ENCODE measurements around the gene ERCC8. TPM values are rescaled to one million over a fixed set of nuclear protein-coding genes. Genes with fewer than 3 reads are reported as not detected.

Gene ERCC8
- total RNA-seq, 1 experiment from 2014 or later: 14.4 TPM

- ChIA-PET CTCF (no interaction called here), POLR2A (no interaction called here)
- no peak overlapping the region for H3K4me3 ChIP-seq (ENCODE audit: low read depth in 2 of 2, low read length in 2 of 2)
- no peak overlapping the region for H3K27ac ChIP-seq (ENCODE audit: low read length)
- intact Hi-C loops (cut with micrococcal nuclease; ENCODE audit: unreplicated experiment) (no loop called here), in situ Hi-C loops (cut with HindIII; ENCODE audit: low pct_unique_long_range_greater_than_20kb, low sequenced_read_pairs) (no loop called here)
- ATAC-seq (no peak), DNase-seq (ENCODE audit: low read depth, low spot score) (no peak)
- H3K9me3 ChIP-seq (ENCODE audit: control insufficient read depth, insufficient read depth, low read depth, low read length): no peaks in the 10 kb centered on the region
- H3K27me3 ChIP-seq (ENCODE audit: control insufficient read depth, insufficient read depth, low read length): no peaks in the 10 kb centered on the region
- H3K36me3 ChIP-seq (ENCODE audit: control insufficient read depth, insufficient read depth, low read length): no peaks in the 10 kb centered on the region
- BruUV-seq (replicated peaks): no TSS peak
- TF ChIP-seq SIN3A (IDR thresholded peaks at IDR 0.05; ENCODE audit: borderline replicate concordance, insufficient read depth, low read depth, low read length) (no peak), CTCF (IDR thresholded peaks at IDR 0.05) (peak; percentile 56; the same call in 1 of the 2 replicates)
- no peaks in the 10 kb centered on the region for H3K4me1 ChIP-seq (ENCODE audit: control insufficient read depth, insufficient read depth, low read length)
Observed at GRCh38 chr5:60883229-60883628, 61.6 kb downstream of the ERCC8 start.

- CTCF ChIA-PET: no interaction called here
- no peak for TF ChIP-seq CTCF (IDR thresholded peaks at IDR 0.05)
- TF ChIP-seq POLR2AphosphoS5 (IDR thresholded peaks at IDR 0.05; ENCODE audit: low read depth, low read length): no peak
- TF ChIP-seq TCF7L2 (IDR thresholded peaks at IDR 0.05; ENCODE audit: low read depth, low read length): no peak
- TF ChIP-seq REST (IDR thresholded peaks at IDR 0.05; ENCODE audit: insufficient read depth in 1 of 2, low read depth in 2 of 2, low read length in 1 of 2): no peak
- in situ Hi-C loops (cut with HindIII; ENCODE audit: low pct_unique_long_range_greater_than_20kb, low sequenced_read_pairs): no loop called here
- POLR2A ChIA-PET: no interaction called here
- no TSS peak for BruUV-seq (replicated peaks)
- peaks cover 3% of the 10 kb centered on the region; the same call in 1 of the 2 replicates for H3K9me3 ChIP-seq (ENCODE audit: control insufficient read depth, insufficient read depth, low read depth, low read length)
- intact Hi-C loops (cut with micrococcal nuclease; ENCODE audit: unreplicated experiment): no loop called here
- DNase-seq (ENCODE audit: low read depth, low spot score): no peak
- H3K36me3 ChIP-seq (ENCODE audit: control insufficient read depth, insufficient read depth, low read length): no peaks in the 10 kb centered on the region
- no peaks in the 10 kb centered on the region for H3K4me1 ChIP-seq (ENCODE audit: control insufficient read depth, insufficient read depth, low read length)
- H3K4me3 ChIP-seq (ENCODE audit: low read depth in 2 of 2, low read length in 2 of 2): no peak overlapping the region
- H3K27ac ChIP-seq (ENCODE audit: low read length): no peak overlapping the region
- no peaks in the 10 kb centered on the region for H3K27me3 ChIP-seq (ENCODE audit: control insufficient read depth, insufficient read depth, low read length)
- no peak for ATAC-seq
Observed at GRCh38 chr5:60872892-60873291, 72.0 kb downstream of the ERCC8 start.

- Histone ChIP-seq H3K27me3 (ENCODE audit: control insufficient read depth, insufficient read depth, low read length) (no peaks in the 10 kb centered on the region), H3K4me3 (ENCODE audit: low read depth in 2 of 2, low read length in 2 of 2) (no peak overlapping the region), H3K36me3 (ENCODE audit: control insufficient read depth, insufficient read depth, low read length) (no peaks in the 10 kb centered on the region), H3K9me3 (ENCODE audit: control insufficient read depth, insufficient read depth, low read depth, low read length) (peaks cover 3% of the 10 kb centered on the region; the same call in 1 of the 2 replicates), H3K4me1 (ENCODE audit: control insufficient read depth, insufficient read depth, low read length) (no peaks in the 10 kb centered on the region), H3K27ac (ENCODE audit: low read length) (no peak overlapping the region)
- in situ Hi-C loops (cut with HindIII; ENCODE audit: low pct_unique_long_range_greater_than_20kb, low sequenced_read_pairs): no loop called here
- intact Hi-C loops (cut with micrococcal nuclease; ENCODE audit: unreplicated experiment): no loop called here
- no peak for TF ChIP-seq CTCF (IDR thresholded peaks at IDR 0.05)
- TF ChIP-seq POLR2AphosphoS5 (IDR thresholded peaks at IDR 0.05; ENCODE audit: low read depth, low read length): no peak
- TF ChIP-seq SIN3A (IDR thresholded peaks at IDR 0.05; ENCODE audit: borderline replicate concordance, insufficient read depth, low read depth, low read length): no peak
- TF ChIP-seq TCF7L2 (IDR thresholded peaks at IDR 0.05; ENCODE audit: low read depth, low read length): no peak
- no peak for TF ChIP-seq REST (IDR thresholded peaks at IDR 0.05; ENCODE audit: insufficient read depth in 1 of 2, low read depth in 2 of 2, low read length in 1 of 2)
- BruUV-seq (replicated peaks): no TSS peak
- ChIA-PET CTCF (interaction anchor here (0.7 kb wide), 1 partner anchor 224 kb away, joined by 3 read pairs; no protein-coding TSS in a partner anchor), POLR2A (no interaction called here)
- DNase-seq (ENCODE audit: low read depth, low spot score): no peak
- ATAC-seq: no peak
Observed at GRCh38 chr5:60870857-60871256, 74.0 kb downstream of the ERCC8 start.

Data from Panc1 (cell line).